GM18907 (cell line): ENCODE data around the gene SCMH1.

ENCODE experiments used
- ATAC-seq: cut with Tn5 transposase; IDR thresholded peaks from one replicate; pipeline ENCODE4 v1.9.1; 2021; ENCODE audit warnings: mild to moderate bottlenecking, moderate library complexity; ENCODE audit not compliant: unreplicated experiment

The SCMH1 gene

DNA sequence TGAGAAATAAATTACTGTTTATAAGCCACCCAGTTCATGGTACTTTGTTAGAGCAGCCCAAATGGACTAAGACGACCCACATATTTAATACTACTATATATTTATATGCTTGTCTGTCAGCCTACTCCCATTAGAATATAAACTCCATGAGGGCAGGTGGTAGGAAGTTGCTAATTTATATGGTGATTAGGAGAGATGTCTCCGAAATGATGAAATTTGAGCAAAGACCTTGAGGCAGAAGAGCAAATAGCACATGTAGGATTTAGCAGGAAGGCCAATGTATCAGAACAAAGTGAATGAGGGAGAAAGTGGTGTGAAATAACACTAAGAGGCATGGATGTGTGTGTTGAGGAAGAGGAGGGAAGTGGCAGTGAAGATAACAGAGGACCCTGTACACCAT lies 210.0 kb downstream of the SCMH1 start:
- no peak for ATAC-seq

DNA sequence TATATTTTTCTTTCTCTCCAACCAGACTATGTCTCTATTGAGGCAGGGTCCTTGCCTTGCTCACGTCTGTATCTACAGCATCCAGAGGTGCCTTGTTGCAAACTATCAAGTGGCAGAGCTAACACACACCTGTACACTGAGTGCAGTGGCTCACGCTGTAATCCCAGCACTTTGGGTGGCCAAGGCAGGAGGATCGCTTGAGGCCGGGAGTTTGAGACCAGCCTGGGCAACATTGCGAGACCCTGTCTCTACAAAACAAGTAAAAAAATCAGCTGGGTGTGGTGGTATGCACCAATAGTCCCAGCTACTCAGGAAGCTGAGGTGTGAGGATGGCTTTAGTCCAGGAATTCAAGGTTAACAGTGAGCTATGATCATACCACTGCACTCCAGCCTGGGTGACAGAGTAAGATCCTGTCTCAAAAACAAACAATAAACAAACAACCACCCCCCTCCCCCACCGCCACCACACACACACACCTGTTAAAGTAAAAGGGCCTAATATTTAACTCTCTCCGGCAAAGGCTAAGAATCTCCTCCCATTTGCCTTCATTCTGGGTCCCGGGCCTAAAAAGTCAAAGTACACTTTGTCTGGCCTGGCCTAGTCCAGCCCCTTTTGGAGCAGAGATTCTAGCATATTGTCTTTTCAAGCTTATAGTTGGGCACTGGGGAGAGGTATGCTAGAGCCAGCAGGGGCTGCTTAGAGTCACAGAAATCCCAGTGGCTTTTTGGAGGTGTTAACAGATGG lies 211.1 kb downstream of the SCMH1 start:
- no peak for ATAC-seq

DNA sequence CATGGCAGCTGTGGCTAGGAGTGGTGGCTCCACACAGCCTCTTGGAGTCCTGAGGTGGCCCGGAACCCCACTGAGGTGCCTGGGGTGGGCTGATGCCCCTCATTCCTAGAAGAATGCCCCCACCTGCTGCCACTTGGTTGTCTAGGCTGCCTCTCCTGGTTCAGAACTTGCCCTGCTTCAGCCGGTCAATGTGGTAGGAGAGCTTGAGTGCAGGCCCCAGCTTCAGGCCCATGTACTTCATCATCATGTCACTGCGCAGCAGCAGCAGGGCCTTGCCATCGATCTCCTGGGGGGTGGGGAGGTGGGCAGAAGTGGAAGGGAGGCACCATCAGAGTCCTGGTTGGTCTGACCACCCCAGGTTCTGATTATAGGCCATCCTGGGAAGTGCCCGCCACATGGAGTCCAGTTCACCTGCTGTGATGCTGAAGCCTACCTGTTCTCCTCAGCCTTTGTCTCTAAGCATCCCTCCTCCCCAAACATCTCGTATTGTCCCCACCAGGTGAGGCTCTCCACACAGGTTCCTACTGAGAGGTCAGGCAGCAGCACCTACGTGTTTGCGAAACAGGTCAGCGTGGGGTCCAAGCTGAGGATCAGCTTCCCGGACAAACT lies 214.0 kb downstream of the SCMH1 start:
- ATAC-seq, result no peak

DNA sequence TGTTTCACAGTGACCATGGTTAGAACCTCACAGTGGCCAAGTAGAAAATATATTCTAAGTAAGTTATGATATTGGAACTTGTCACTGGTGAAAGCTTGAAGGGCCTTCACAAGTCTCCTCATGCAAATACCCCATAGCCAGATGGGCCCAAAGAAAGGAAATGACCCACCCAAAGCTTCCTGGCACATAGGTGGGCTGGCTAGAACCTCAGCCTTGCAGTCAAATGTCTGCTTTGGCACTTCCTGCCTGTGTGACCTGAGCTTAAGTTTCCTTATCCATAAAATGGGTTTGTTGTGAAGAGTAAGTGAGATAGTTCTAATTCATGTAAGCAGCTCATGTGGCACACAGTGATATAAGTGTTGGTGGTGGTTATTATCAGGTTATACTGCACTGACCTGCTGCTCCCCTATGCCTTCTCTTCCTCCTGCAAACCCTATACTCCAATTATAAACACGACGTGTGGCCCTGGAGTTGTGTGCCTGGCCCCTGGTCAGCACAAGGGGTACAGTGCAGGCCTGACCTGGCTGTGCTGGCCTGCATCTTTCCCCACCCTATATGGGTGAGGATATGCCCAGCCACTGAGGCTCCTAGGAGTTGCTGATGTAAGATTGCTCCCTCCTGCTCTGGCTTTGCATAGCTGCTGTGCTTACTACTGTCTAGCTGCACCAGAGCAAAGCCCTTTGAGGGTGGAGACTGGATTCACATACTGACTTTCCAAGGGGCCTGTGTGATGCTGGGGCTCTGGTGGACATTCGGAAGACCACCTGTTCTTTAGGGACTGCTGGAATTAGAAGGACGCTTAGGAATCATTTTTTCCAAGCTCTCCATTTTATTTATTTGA lies 215.9 kb downstream of the SCMH1 start:
- no peak for ATAC-seq

GRCh38 chr1:41024953-41025352 lies 217.2 kb downstream of the SCMH1 start:
- no peak for ATAC-seq

DNA sequence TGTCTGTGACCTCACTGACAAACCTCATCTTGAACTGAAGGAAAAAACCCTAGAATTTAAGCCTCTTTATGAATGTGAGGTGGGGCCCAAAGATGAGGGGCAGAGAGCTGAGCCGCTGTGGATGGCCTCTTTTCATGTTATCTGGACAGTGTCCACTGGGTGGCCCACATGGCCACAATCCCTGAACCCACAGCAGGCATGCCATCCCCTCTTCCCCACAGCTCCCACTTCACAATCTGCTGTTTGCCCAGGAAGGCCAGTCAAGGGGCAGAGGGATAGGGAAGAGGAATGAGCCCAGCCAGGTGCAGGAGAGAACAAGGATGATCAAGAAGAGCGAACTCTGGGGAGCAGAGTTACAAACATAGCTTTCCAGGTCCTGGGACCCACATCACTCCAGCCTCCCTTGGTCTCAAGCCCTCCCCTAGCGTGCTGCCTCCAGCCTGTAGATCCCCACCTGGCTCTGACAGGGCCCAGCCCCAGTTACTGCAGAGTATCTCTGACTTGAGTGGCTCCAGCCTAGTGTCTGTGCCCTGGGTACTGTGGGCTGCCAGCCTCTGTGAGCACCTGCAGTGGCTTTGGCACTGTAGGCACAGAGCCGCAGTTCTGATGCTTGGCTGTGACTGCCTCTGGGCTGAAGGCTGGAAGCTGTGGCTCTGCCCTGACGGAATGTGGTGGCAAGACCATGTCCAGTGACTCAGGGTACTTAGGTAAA lies 218.7 kb downstream of the SCMH1 start:
- no peak for ATAC-seq

DNA sequence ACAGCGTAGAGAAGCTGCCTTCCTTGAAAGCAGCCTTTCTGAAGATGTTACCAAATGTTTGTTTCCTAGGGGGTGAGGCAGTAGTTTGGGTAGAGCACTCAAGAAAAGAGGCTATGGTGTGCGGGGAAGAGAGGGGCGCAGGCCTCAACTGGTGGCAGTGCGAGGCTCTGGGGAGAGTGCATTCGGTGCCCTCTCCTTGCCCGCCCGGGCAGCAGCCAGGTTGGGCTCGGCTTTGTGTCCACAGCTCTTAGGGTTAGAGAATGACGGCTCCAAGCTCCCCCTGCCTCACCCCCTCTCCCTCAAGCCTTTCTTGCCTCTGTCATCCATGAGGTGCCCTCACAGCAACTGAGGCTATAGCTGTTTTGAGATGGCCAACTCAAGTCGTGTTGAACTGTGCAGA lies 219.7 kb downstream of the SCMH1 start:
- ATAC-seq, result no peak

- no peak for ATAC-seq
Measured at GRCh38 chr1:41021526-41022308, 220.4 kb downstream of the SCMH1 start, which contains the start of gene SLFNL1. Gene SLFNL1, minus strand, starts transcription at chr1:41021725. Its CDS starts 1,065 bp downstream, at chr1:41020660.

- no peak for ATAC-seq
Measured at GRCh38 chr1:41020654-41021053, 221.5 kb downstream of the SCMH1 start.

GRCh38 chr1:41020109-41020576 lies 222.0 kb downstream of the SCMH1 start:
- ATAC-seq, result no peak

DNA sequence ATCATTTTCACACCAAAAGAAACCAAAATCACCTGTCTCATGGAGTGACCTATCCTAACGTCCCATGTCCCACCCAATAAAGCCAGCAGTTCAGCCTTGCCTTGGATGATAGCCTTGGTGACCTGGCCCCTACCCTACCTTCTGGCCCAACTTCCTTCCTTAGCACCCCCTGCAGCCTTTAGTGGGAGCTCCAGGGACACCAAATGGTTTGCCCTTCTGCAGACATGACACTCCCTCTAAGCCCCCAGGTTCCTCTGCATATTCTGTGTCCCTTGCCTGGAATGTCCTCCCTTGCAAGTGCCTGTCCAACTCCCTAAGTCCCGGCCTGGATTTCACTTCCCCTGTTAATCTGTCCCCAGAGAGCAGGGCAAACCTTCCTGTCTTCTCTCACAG lies 222.8 kb downstream of the SCMH1 start:
- ATAC-seq, result no peak

- ATAC-seq, result no peak
Measured at GRCh38 chr1:41018018-41018410, 224.1 kb downstream of the SCMH1 start.

DNA sequence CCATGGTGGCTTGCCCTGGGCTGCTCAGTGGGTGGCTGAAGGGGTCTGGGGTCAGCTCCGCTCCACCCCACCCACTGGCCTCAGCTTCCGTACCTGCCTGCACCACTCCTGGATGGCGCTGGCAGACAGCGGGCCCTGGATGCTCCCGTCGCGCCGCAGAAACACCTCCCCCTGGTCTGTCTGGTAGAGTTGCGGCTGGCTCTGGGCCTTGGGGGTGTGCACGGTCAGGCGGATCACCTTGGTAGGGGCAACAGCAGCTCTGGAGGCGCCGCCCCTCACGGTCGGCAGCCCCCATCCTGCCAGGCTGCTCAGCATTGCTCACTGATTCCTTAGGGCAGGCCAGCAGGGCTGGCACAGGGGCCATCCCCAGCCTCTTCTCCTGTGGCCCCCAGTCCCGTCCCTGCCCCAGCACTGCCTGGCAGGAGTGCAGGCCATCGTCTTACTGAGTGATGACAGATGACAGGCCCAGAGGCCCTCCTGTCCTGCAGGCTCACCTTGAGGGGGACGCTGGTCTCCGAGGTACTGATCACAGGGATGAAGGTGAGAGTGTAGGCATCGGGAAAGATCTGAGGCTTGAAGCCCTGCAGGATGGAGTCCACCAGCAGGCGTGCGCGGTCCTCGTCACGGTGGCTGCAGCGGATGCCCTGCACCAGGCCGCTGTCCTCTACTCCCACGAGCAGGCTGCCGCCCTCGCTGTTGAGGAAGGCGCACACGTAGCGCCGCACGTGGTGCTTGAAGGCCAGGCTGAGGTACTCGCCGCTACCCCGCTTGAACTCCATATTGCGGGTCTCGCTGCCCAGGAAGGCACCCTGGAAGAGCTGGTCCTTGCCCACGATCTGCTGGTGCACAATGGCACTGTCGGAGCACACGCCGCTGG lies 224.7 kb downstream of the SCMH1 start:
- no peak for ATAC-seq

DNA sequence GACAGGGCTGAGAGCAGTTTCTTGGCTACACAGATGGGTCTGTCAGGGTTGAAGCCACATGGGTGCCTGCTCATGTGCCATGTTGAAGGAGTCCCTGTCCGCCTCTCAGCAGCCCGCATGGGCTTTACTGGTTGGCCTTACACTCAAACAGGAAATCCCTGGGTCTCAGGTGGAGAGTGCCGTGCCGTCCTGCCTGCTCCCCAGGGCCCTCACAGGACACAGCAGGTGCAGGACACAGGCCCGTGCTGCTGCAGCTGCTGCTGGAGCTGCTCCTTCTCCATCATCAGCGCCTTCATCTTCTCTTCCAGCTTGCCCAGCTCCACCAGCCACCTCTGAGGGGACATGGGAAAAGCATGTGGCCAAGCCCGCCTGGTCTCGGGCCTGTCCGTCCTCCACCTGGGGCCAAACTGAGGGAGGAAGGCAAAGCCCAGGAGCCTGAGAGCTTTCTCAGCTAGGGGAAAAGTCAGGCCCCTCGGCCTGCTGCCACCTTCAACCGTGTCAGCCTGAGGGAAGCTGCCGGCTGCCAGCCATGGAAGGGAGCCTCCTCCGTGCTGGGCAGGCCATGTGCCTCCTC lies 226.1 kb downstream of the SCMH1 start:
- no peak for ATAC-seq

DNA sequence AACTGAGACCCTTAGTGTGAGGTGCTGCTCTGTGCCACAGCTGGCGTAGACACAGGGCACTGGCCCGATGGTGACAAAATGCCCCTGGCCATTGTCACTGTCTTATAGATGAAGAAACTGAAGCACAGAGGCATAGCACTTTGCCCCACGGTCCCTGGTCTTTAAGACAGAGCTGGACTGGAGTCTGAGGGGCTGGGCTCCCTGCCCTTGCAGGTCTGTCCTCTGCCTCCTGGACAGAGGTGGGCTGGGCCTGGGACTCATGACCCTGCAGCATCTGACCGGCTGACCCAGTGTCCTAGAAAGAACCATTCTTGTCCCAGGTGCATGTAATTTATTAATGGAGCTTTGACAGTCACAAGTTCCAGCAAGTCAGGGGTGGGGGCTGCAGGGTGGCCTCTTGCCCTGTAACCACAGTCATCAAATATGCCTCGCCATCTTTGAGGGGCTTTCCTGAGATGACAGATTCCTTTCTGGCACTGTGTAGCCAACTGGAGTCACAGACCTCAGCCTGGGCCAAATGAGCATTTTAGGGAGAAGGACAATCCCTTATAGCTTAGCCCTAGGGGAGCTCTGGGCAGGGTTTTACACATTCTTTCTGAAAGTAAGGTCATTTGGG lies 226.7 kb downstream of the SCMH1 start:
- ATAC-seq, result no peak

DNA sequence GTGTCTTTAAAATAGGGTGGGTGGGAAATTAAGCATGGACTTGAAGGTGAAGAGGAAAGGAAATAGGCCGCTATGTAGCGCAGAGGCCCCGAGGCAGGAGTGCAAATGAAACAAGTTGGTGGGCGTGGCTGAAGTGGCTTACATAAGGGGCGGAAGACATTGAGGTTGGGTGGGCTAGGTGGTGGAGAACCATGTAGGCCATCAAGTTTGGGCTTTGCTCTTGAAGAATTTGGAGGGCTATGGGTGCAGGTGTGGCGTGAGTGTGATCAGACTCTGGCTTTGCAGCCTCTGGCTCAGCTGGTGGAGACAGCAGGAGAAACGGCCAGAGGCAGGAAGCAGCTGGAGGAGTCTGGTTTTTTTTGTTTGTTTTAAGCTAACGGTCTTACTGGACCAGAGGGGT lies 227.2 kb downstream of the SCMH1 start:
- no peak for ATAC-seq

- ATAC-seq, result no peak
Measured at GRCh38 chr1:41013796-41014195, 228.3 kb downstream of the SCMH1 start.

GRCh38 chr1:41013024-41013423 lies 229.1 kb downstream of the SCMH1 start:
- no peak for ATAC-seq

- ATAC-seq, result no peak
Measured at GRCh38 chr1:41010345-41010744, 231.8 kb downstream of the SCMH1 start.
